A549 treated with RU486 at 1 μM for 4 hours (cell line): ENCODE data around the gene PIEZO2. TPM values are rescaled to one million over a fixed set of nuclear protein-coding genes. Genes with fewer than 3 reads are reported as not detected.

ENCODE experiments used
- total RNA-seq: library from RNA; stranded (reverse); fragments of 200-300 nt; extraction: Qiagen RNA extraction; gene quantifications from 5 replicates; pipeline ENCODE4 v1.2.3, GENCODE V29; 2022; ENCODE audit warnings: low read depth

The PIEZO2 gene
- 0.50 to 0.71 TPM (median 0.70 TPM) in 5 replicates for total RNA-seq

GRCh38 chr18:11149441-11150270 is at the start of gene PIEZO2:
Gene PIEZO2 (minus strand): TSS chr18:11149569. CDS start chr18:11148588, 981 bp downstream.

